ENCODE measurements around the gene GLB1L2.

GRCh38 chr11:134398644-134399292 is 67.0 kb downstream of the GLB1L2 start:
- TF ChIP-seq, protein P1, sequence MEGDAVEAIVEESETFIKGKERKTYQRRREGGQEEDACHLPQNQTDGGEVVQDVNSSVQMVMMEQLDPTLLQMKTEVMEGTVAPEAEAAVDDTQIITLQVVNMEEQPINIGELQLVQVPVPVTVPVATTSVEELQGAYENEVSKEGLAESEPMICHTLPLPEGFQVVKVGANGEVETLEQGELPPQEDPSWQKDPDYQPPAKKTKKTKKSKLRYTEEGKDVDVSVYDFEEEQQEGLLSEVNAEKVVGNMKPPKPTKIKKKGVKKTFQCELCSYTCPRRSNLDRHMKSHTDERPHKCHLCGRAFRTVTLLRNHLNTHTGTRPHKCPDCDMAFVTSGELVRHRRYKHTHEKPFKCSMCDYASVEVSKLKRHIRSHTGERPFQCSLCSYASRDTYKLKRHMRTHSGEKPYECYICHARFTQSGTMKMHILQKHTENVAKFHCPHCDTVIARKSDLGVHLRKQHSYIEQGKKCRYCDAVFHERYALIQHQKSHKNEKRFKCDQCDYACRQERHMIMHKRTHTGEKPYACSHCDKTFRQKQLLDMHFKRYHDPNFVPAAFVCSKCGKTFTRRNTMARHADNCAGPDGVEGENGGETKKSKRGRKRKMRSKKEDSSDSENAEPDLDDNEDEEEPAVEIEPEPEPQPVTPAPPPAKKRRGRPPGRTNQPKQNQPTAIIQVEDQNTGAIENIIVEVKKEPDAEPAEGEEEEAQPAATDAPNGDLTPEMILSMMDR (IDR thresholded peaks at IDR 0.05; ENCODE audit: low read depth, low read length): no peak
- TF ChIP-seq EZH2phosphoT487 (IDR thresholded peaks at IDR 0.05; ENCODE audit: low read depth): no peak
